HG02973 (cell line): Measurements from ENCODE around the gene PROCR.
"Not testable (repeated sequence)": the region's sequence is repeated elsewhere in the genome, so short reads cannot be mapped to it uniquely, and the experiment has no call there.

Experiments used
- ATAC-seq: cut with Tn5 transposase; IDR thresholded peaks from one replicate; pipeline ENCODE4 v1.9.1; 2021; ENCODE audit warnings: moderate library complexity; ENCODE audit not compliant: unreplicated experiment

The PROCR gene

DNA sequence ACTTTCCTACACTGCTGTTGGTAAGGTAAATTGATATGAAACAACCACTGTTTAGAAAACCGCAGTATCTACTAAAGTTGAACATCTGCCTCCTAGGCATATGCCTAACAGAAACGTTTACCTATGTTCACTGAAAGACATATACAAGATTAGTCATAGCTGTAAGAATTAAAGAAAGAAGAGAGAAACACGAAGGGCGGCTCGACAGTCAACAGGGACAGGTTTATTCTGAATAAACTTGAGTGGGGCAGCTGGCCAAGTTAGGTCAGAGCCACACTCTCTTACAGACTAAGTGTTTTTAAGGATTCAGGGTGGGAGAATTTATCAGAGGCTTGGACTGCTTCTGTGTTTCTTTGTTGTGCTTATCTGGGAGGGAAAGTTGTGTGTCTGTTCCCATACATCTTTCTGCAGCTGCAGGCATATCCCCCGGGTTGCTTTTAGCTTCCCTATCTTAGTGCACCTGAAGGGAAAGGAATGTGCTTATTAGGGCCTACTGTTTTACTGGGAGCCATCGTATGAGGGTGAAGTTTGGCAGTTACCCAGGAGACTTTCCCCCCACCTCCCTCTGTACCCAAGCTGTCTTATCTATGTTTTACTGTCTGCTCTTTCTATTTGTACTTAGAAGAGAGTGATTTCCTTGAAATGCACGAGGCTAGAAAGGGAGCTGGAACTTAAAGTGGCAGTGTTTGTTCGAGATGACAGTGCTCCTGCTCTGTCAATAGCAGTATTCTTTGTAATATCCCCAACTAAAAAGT lies 20.4 kb downstream of the PROCR start:
- ATAC-seq = no peak

DNA sequence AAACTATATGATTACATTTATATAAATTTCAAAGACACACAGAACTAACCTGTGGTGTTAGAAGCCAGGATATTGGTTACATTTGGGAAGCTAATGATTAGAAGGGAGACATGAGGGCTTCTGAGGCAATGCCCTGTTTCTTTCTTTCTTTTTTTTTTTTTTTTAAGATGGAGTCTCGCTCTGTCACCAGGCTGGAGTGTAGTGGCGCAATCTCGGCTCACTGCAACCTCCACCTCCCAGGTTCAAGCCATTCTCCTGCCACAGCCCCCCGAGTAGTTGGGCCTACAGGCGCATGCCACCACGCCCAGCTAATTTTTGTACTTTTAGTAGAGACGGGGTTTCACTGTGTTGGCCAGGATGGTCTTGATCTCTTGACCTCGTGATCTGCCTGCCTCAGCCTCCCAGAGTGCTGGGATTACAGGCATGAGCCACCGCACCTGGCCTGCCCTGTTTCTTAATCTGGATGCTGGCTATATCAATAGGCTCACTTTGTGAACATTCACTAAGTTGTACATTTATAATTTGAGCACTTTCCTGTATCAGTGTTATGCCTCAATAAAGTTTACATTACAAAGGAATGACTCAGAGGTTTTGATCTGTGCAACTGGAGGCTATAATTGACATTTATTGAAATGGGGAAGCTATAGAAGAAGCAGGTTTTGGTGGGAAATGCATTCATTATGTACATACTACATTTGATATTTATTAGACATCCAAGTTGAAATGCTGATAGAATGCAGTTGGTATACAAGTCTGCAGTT lies 21.3 kb downstream of the PROCR start:
- ATAC-seq = not testable (repeated sequence)

DNA sequence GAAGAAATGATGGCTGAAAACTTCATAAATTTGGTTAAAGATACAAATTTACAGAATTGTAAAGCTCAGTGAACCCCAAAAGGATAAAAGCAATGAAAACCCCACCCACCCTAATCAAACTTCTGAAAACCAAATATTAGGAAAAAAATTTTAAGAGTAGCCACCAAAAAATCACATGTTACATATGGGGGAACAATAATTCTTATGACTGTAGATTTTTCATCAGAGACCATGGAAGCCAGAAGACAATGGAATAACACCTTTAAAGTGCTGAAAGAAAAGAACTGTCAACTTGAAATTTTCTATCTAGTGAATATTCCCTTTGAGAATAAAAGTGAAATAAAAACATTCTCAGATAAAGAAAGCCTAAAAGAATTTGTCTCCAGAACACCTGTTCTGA lies 24.4 kb downstream of the PROCR start:
- no peak for ATAC-seq

DNA sequence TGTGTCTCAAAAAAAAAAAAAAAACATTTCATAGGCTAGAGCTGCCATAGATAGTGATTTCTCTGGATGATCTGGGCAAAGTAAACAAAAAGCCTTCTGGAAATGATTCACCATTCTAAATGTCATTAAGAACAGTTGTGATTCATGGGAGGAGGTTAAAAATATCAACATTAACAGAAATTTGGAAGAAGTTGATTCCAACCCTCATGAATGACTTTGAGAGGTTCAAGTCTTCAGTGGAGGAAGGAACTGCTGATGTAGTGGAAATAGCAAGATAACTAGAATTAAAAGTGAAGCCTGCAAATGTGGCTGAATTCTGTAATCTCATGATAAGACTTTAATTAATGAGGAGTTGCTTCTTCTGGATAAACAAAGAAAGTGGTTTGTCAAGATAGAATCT lies 27.9 kb downstream of the PROCR start:
- ATAC-seq = no peak

DNA sequence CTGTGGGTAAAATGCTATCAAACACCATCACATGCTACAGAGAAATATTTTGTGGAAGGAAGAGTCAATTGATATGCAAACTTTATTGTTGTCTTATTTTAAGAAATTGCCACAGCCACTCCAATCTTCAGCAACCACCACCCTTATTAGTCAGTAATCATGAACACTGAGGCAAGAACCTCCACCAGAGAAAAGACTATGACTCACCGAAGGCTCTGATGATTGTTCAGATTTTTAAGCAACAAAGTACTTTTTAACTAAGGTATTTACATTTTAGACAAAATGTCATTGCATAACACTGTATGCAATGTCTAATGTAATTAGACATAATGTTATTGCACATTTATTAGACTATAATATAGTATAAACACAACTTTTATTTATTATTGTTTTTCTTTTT lies 28.4 kb downstream of the PROCR start:
- no peak for ATAC-seq

DNA sequence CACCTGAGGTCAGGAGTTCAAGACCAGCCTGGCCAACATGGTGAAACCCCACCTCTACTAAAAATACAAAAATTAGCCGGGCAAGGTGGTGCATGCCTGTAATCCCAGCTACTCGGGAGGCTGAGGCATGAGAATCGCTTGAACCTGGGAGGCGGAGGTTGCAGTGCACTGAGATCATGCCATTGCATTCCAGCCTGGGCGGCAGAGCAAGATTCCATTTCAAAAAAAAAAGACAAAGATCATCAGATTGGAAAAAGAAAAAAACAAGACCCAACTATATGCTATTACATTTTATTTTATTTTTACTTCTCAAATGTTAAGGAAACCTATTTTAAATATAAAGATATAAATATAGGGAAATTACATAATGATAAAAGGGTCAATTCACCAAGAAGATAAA lies 29.6 kb downstream of the PROCR start:
- not testable (repeated sequence) for ATAC-seq

DNA sequence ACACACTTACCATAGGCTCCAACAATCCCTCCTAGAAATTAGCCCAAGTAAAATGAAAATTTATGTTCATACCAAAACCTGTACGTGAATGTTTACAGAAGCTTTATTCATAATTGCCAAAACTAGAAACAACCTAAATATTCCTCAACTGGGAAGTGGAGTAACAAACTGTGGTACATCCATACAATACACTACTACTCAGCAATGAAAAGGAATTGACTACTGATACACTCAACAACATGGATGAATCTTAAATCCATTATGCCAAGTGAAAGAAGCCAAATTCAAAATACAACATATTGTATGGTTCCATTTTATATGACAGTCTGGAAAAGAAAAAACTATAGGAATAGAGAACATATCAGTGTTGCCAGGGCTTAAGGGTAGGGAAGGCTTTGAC lies 34.9 kb downstream of the PROCR start:
- ATAC-seq = no peak

DNA sequence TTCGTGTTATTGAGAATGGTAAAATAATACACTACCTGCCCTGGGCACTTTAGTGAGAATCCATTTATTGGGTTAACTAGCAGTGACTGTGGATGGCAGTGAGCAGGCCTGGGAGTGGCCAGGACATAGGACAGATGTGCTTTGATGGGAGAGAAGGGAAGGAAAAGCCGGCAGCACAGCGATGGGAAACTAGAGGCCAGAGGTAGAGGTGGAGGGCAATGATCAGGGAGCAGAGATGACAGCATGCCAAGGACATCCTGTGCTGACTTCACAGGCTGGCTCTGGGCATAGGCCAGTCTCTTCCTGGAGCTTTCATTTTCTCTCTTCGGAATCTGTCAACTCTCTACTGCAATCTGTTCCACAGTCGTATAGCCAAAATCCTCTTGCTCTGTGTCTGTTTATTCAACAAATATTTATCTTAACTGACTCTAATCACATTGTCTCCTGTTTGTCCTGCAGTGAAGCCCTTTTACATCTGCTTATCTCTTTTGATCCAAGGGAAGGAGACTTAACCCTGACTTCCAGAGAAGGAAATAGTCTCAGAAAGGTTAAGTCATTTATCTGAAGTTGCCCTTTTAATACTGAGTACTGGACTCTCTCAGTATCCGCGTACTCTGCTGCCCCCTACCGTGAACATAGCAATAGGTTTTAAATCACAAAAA lies 36.2 kb downstream of the PROCR start:
- no peak for ATAC-seq

DNA sequence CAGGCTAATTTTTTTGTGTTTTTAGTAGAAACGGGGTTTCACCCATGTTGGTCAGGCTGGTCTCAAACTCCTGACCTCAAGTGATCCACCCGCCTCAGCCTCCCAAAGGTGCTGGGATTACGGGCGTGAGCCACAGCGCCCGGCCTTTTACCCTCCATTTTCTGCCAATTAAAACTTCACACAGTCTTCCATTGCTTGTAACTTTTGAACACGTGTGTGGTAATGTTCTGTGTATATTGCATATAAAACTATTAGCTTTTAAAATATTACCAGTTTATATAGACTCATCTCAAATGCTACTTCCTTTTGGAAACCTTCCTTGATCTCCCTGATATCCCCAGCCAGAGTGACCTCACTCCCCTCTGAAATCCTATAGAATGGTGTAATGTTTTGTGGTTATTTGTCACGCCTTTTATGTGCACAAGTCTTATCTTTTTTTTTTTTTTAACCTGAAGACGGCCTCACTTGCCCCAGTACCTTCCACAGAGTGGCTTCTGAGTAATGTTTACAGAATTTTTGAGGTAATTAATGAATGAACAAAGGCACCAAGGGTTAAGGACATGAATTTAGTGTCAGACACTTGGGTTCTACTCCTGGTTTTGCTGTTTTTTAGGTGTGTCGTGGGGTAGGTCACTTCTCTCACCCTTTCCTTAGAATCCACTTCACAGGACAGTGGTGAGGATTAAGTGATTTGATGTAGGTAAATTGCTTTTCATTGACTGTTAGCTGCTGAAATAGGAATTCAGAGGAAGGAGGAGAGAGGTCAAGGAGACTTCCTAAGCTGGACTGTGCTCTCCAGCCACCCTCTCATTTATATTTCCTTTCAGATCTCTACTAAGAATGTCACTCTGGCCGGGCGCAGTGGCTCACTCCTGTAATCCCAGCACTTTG lies 43.4 kb downstream of the PROCR start:
- ATAC-seq = no peak

DNA sequence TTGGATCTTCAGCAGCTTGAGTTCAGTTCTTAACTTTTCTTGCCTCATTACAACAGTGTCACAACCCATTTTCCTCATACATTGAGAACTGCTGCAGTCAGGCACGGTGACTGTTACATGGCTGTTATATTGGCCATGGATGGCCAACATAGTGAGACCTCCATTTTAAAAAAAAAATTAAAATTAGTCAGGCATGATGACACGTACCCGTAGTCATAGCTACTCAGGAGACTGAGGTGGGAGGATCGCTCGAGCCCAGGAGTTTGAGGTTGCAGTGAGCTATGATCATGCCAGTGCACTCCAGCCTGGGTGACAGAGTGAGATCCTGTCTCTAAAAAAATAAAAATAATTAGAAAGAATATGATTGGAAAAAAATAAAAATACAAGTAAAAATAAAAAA lies 44.7 kb downstream of the PROCR start:
- no peak for ATAC-seq

DNA sequence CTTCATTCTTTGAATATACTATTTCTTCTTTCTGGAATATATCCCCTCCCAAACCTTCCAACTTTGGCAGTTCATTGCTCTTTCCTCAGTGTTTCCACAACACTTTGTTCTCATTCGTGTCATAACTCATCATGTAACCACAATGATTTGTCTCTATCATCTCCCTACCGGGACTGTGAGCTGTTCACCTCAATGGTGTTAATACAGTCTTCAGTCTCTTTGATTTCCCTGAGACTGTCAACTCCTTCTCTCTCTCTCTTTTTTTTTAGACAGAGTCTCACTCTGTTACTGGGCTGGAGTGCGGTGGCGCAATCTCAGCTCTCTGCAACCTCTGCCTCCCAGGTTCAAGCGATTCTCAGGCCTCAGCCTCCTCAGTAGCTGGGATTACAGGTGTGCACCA lies 52.1 kb downstream of the PROCR start:
- no peak for ATAC-seq

DNA sequence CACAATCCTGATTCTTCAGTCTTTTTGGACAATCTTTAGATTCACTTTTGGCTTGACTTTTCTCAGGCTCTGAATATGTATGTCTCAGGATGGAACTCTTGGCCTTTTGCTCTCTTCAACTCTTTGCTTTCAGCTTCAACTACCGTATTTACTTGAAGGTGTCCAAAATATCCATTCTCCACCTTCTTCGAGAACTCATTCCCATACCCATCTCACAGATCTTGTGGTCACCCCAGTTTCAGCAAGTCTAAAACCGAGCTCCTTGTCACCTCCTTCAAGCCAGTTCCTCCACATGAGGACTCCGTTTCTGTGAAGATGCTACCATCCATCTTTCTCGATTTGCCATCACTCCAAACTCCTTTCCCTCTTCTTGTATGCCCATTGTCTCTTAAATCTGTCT lies 52.7 kb downstream of the PROCR start:
- no peak for ATAC-seq

DNA sequence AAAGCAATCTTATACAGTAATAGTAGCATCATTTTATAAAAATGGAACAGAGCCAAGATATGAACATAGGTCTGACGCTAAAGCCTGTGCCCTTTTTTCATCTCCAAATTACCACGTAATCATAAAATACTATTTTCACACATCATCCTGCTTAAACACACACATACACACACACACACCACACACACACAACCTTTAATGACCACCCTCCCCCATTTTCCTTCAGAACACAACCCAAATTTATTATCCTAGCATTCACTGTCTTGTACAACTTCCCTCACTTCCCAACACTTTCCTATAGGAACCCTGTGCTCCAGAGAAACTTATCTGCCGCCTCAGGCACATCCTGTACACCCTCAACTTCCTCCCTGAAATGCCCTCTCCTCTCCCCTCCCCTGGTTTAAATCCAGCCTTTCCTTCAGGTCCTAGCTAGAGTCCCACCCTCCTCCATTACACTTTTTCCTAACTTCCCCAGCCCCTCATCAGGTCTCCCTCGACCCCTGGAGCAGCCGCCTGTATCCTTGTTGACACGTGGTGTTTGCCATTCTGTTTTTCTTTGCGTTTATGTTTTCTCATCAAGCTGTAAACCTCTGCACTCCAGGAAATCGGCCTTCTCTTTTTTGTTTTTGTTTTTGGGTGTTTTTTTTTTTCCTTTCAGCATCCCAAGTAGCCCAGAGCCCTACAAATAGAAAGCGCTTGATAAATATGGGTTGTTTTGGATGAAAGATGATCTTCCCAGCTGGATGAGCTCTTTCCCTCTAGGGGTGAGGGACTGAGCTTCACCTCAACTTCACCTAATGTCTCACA lies 53.6 kb downstream of the PROCR start:
- ATAC-seq = no peak

DNA sequence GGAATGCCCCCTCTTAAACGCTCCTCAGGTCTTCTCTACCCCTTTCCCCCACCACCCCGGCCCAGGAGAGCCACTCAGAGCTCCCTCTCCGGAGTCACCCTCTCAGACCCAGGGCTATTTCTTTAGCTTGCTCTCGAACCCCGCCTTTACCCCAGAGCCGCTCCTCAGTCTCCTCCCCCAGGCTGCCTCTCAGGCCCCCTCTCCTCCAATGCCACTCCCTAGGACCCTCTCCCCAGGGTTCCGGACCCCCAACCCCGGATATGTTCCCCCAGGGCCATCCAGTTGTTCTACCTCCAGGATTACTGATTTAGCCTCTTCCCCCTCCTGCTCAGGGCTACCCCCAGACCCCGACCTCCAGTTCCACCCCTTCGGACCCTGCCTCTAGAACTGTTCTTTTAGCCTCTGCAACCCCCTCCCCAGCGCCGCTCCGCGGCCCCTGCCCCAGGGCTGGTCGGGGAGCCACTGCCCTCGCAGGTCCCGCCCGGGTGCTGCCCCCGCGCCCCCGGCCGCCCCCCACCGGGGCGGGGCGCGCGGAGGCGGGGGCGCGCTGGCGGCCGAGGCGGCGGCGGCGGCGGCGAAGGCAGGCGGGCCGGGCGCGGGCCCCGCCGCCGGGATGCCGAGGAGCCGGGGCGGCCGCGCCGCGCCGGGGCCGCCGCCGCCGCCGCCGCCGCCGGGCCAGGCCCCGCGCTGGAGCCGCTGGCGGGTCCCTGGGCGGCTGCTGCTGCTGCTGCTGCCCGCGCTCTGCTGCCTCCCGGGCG lies 54.4 kb downstream of the PROCR start, which contains the start of gene MMP24:
Gene MMP24 (plus strand): TSS at position 565 of the 758 bp plus-strand sequence. CDS start 49 bp downstream, at position 614.
- no peak for ATAC-seq
